Kidney glomerular epithelial cell (primary cell): ENCODE results near the gene KLF2.
A peak's percentile ranks its signal among the peaks of the same experiment; 100 is the strongest.
"Not testable (repeated sequence)": the region's sequence is repeated elsewhere in the genome, so short reads cannot be mapped to it uniquely, and the experiment has no call there.

ENCODE experiments used
- DNase-seq: peaks from one replicate; lab custom pipeline; 2025; lab: John Stamatoyannopoulos, UW

Gene KLF2

GRCh38 chr19:16324384-16325160 is at the start of gene KLF2:
Gene KLF2, plus strand, starts transcription at chr19:16324826. Its CDS starts 98 bp downstream, at chr19:16324924.
- peak; percentile 22 for DNase-seq

GRCh38 chr19:16280306-16280705 is 44.3 kb upstream of the KLF2 start:
- no peak for DNase-seq

- DNase-seq: no peak
Observed at GRCh38 chr19:16281743-16282142, 42.9 kb upstream of the KLF2 start.

GRCh38 chr19:16283210-16284061 is 41.2 kb upstream of the KLF2 start:
- DNase-seq: no peak

GRCh38 chr19:16284505-16284904 is 40.1 kb upstream of the KLF2 start:
- DNase-seq: no peak

- not testable (repeated sequence) for DNase-seq
Observed at GRCh38 chr19:16285079-16285478, 39.5 kb upstream of the KLF2 start.

- no peak for DNase-seq
Observed at GRCh38 chr19:16285769-16286498, 38.7 kb upstream of the KLF2 start.

GRCh38 chr19:16288544-16288943 is 36.1 kb upstream of the KLF2 start:
- no peak for DNase-seq

GRCh38 chr19:16289594-16289993 is 35.0 kb upstream of the KLF2 start:
- no peak for DNase-seq

GRCh38 chr19:16290692-16291091 is 33.9 kb upstream of the KLF2 start:
- no peak for DNase-seq

- DNase-seq: peak; percentile 16
Observed at GRCh38 chr19:16293118-16294091, 31.2 kb upstream of the KLF2 start.

GRCh38 chr19:16295057-16295456 is 29.6 kb upstream of the KLF2 start:
- DNase-seq: no peak

GRCh38 chr19:16296713-16297112 is 27.9 kb upstream of the KLF2 start:
- DNase-seq: no peak

- no peak for DNase-seq
Observed at GRCh38 chr19:16297575-16298178, 26.9 kb upstream of the KLF2 start.

- DNase-seq: no peak
Observed at GRCh38 chr19:16298334-16298733, 26.3 kb upstream of the KLF2 start.

GRCh38 chr19:16301999-16302694 is 22.5 kb upstream of the KLF2 start:
- peak; percentile 14 for DNase-seq

- no peak for DNase-seq
Observed at GRCh38 chr19:16303755-16304154, 20.9 kb upstream of the KLF2 start.

- DNase-seq: not testable (repeated sequence)
Observed at GRCh38 chr19:16304511-16304910, 20.1 kb upstream of the KLF2 start.

- not testable (repeated sequence) for DNase-seq
Observed at GRCh38 chr19:16305060-16305459, 19.6 kb upstream of the KLF2 start.

- DNase-seq: no peak
Observed at GRCh38 chr19:16306728-16307402, 17.8 kb upstream of the KLF2 start.
